Measurements from ENCODE around the gene DMRT1.
"Not testable (repeated sequence)": the region's sequence is repeated elsewhere in the genome, so short reads cannot be mapped to it uniquely, and the experiment has no call there.

Gene DMRT1

GRCh38 chr9:860706-861105 is 19.2 kb downstream of the DMRT1 start:
- no peak for DNase-seq

- DNase-seq: not testable (repeated sequence)
Measured at GRCh38 chr9:861525-861924, 20.0 kb downstream of the DMRT1 start.

DNA sequence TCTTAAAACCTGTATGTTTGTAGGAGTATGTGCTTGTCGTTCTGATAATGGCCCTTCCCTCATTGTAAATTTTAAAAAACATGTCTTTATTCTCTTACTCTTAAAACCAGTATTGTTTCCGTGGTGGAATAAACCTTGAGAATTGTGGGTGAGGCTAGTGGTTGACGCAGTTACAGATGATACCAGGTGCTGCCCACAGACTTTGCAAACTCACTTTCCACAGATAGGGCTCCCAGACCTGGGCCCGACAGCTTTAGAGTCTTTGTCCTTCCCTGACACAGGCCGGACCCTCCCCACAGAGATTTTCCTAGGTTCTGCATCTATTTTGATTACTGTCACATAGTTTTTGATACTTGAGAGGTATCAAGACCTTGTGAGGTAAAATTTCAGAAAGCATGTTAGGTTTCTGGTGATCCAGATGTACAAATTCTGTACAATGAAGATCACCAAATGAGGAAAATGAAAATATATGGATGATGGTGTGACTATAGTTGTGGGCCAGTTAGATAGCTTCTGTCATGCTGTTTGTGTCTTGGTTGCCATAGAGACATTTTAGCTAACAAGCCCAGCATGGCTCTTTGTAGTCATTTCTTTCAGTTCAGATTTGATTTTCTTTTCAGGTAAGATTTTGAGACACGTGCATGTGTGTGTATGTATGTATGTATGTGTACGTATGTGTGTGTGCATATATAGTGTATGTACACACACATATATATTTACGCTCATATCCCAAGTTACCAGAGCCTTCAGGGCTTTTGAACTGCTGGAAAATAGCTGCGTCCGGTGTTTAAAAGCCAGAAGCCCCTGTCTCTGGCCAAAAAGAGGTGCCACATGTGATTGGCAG is 33.8 kb downstream of the DMRT1 start:
- DNase-seq: peak; percentile 13

- DNase-seq: no peak
Measured at GRCh38 chr9:876425-876824, 34.9 kb downstream of the DMRT1 start.

- no peak for DNase-seq
Measured at GRCh38 chr9:878239-878638, 36.7 kb downstream of the DMRT1 start.

DNA sequence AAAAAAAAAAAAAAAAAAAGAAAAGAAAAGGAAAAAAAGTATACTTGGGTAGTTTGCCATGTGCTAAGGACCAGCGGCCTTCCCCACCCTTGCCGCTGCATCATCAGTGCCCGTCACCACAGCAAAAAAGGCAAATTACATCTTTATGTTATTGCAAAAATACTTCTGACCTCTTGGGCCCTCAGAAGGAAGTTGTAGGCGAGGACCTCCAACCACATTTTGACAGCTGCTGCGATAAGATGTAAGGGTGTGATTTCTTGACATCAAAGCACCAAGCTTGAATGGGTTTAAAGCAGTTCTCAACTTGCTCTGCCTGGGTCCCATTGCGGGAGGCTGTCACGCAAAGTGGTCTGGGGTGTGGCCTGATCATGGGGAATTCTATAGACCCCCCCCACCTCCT is 39.2 kb downstream of the DMRT1 start:
- DNase-seq: peak; percentile 17

DNA sequence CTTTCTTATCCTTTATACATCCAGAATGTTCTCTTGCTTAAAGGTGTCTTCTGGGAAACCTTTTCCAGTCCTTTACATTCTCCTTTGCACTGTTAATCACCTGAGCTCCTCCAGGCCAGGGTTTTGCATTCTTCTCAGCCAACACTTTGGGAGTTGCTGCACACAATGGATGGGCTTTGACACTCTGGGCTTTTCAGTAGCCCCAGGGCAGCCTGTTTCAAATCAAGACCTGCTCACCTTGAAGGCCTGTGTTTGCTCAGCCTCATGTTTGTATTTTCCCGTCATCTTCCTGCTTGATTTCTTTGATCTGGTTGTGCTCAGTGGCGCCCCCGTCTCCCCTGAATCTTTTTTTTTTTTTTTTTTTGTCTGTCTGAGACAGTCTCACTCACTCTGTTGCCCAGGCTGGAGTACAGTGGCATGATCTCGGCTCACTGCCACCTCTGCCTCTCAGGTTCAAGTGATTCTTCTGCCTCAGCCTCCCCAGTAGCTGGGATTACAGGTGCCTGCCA is 41.0 kb downstream of the DMRT1 start:
- no peak for DNase-seq

DNA sequence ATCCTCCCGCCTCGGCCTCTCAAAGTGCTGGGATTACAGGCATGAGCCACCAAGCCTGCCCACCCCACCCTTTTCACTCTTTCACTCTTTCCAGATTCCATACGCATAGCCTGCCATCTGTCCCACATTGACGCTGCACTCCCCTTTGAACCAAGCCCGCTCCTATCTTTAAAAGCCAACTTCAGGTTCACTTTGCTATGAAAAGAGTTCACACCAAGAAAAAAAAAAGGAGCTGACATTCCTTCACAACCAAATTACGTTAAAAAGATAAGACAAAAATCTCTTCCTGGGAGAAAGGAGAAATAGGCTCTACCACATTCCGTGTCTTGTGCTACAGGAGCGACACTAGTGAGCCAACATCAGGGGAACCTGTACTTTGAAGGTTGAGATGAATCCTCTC is 41.5 kb downstream of the DMRT1 start:
- DNase-seq: no peak

- no peak for DNase-seq
Measured at GRCh38 chr9:886886-887285, 45.4 kb downstream of the DMRT1 start.

GRCh38 chr9:892123-892522 is 50.6 kb downstream of the DMRT1 start:
- peak; percentile 4 for DNase-seq

GRCh38 chr9:893115-893514 is 51.6 kb downstream of the DMRT1 start:
- no peak for DNase-seq

DNA sequence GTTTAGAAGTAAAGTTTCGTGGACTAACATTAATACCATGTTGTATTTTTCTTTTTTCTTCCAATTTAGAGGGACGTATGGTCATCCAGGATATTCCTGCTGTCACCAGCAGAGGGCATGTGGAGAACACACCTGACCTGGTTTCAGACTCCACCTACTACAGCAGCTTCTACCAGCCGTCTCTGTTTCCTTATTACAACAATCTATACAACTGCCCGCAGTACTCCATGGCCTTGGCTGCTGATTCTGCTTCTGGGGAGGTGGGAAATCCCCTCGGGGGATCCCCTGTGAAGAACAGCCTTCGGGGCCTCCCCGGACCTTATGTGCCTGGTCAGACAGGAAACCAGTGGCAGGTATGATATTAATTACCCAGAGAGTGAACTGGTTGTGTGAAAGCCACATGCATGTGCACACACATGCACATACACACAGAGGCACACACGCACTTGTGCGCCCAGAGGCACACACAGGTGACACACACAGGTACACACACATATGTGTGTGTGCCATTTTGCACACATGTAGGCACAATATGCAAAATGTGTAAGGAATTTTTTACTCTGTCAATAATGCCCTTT is 52.4 kb downstream of the DMRT1 start:
- DNase-seq: peak; percentile 86

GRCh38 chr9:899440-900184 is 58.1 kb downstream of the DMRT1 start:
- no peak for DNase-seq

DNA sequence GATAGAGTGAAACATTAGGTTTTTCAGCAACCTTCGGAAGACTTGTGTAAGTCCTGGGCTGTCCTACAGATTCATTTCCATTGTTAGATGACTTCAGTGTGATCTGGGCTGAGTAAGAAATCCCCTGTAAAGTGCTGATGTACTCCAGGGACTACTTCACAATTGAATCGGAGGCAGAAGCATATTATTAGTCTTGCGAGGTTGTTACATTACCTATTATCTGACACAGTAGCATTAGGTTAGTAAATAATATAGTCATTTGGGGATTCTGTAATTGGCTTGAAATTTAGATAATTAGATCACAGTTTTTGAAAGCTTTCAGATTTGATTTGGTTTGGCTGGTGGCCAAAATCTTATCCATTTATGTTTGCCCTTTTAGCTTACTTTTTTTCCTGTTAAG is 62.4 kb downstream of the DMRT1 start:
- DNase-seq: no peak

DNA sequence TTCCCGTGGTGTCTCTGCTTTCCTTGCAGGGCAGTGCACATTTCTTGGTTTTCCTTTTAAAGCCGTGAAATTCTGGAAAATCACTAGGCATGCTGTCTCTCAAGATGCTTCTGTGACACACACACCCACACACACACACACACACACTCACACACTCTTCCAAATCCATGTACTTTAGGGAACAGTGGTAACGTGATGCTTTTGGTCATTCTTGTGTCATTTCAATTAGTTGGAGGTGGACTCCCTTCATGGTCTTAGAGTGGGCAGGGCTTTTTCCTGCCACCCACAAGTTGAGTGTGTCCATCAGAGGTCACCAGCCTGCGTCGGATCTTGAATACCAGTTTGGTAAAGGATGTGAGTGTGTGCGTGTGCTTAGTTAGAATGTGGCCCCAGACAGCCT is 64.4 kb downstream of the DMRT1 start:
- DNase-seq: no peak

DNA sequence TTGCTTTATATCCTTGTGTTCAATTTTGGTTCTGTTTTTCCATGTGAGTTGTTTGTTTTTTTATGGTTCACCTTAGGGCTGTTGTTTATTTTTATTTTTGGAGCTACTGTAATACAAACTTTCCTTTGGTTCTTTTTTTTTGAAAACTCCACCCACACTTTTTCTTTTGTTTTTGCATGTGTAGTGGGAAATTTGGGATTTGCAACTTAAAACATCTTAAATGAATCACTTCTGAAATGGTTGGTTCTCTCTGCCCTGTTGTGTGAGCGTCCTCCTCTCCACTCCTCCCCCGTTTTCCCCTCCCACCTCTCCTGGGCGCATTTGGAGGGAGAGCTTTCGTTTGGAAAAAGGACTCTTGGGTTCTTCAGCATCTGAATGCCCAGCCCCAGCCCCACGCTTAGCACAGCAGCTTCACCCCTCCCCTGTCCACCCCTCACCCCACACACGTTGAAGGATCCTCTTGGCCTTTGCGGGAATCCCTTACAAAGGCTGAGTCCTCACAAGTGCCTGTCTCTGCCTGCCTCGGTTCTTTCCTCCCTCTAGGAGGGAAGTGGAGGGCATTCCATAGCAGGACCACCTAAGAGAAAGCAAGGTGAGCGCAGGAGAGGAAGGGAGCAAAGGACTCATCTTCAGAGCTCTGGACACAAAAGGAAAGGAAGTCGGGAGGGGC is 67.2 kb downstream of the DMRT1 start:
- no peak for DNase-seq

GRCh38 chr9:911005-911404 is 69.5 kb downstream of the DMRT1 start:
- no peak for DNase-seq

GRCh38 chr9:912776-913175 is 71.3 kb downstream of the DMRT1 start:
- no peak for DNase-seq

GRCh38 chr9:913526-913925 is 72.0 kb downstream of the DMRT1 start:
- not testable (repeated sequence) for DNase-seq

GRCh38 chr9:917730-918129 is 76.2 kb downstream of the DMRT1 start:
- DNase-seq: no peak

GRCh38 chr9:920927-921326 is 79.4 kb downstream of the DMRT1 start:
- no peak for DNase-seq

- DNase-seq: no peak
Measured at GRCh38 chr9:922171-922570, 80.7 kb downstream of the DMRT1 start.

GRCh38 chr9:922731-923130 is 81.2 kb downstream of the DMRT1 start:
- no peak for DNase-seq

Measured in activated CD4-positive, alpha-beta T cell treated with anti-CD3 and anti-CD28 coated beads, Interleukin-10, Interleukin-2, amounts not matched to agents 100 ng/mL and 50 ng/mL, durations not matched to agents 16 hours and 8 hours (primary cell).